Measurements from ENCODE around the gene UBALD2.
"Not testable (repeated sequence)": the region's sequence is repeated elsewhere in the genome, so short reads cannot be mapped to it uniquely, and the experiment has no call there.

The UBALD2 gene

DNA sequence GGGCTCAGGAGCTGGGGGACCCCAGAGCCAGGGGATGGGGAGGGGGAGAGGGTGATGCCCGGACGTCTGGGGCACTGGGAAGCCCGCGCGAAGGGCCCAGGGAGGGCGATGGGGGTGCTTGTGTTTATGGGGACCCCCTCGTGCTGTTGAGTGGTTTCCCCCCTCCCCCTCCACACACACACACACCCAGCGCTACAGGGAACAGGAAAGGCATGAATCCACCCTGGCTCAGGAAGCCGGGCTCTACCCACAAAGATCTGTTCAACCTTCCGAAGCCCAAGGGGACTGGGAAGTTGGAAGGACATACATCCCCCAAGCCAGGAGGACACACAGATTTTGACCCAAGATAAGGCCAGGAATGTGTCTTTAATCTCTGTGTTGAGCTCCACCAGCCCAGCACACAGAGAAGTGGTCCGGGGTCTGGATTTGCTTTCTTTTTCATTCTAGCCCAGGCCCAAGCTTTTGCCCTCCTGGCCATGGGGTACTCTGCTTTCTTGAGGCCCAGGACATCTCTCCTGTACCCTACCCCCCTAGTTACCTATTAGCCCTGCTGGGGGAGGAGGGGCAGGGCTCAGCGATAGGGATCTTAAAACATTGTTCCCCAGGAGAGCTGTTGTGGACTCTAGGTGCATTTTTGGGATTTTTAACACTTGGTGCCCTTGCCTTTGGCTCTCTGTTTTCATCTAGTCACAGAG lies 1.2 kb downstream of the UBALD2 start:
- no peak for DNase-seq

DNA sequence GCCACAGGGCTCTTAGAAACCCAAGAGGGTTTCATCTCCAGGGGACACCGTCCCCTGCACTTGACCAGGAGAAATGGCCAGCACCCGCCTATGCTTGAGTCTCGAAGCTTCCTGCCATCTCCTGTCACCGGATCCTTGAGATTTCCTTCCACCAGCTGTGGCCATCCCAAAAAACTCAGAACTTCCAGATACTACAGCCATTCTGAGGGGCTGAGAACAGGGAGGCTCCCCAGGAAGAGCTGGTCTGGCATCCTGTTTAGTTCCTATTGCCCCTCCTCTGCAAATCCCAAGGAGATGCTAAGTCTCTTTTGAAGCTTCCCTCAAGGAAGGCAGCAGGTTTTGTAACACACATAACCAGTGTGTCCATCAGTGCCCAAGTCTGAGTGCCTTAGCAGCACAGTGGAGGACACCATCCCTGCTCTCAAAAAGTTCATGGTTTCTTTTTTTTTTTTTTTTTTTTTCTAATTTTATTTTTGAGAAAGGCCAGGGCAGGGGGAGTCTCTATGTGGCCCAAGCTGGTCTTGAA lies 2.0 kb downstream of the UBALD2 start:
- no peak for DNase-seq

DNA sequence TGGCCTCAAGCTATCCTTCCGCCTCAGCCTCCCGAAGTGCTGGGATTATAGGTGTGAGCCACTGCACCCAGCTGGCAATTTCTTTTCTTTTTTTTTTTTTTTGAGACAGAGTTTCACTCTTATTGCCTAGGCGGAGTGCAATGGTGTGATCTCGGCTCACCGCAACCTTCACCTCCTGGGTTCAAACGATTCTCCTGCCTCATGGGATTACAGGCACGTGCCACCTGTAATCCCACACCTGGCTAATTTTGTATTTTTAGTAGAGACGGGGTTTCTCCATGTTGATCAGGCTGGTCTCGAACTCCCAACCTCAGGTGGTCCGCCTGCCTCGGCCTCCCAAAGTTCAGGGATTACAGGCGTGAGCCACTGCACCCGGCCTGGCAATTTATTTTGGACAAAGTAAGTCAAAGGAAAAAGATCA lies 2.4 kb downstream of the UBALD2 start:
- not testable (repeated sequence) for DNase-seq

DNA sequence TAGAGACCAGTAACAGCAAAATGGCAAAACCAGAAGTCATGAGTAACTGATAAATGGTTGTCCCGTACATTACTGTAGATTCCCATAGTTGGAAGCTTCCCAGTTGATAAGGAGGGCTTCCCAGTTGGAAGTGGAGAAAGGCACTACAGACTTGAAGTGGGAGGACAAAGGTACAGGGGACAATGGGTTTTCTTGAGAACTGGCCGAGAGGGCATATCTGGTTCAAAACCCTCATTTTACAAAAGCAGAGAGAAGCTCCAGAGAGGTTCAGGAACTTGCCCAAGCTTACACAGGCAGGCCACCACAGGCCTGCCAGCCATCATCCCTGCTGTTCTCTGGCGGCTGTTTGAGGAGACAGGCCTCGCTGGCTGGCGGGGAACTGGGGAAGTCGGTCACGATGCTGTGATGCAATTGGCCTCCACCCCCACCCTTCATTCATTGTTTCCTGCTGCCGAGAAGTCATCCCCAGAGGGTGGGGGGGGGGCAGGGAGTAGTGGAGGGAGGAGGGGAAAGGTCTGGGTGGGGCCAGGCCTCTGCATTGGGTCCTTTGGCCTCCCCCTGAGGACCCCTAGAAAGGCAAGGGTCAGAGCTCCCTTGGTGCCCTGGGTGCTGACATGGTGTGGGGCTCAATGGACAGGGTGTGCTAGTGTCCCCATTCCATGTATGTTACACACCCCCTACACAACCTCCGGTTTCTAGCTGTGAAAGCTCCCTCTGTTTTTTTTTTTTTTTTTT lies 3.0 kb downstream of the UBALD2 start:
- peak; percentile 89 to 93 for DNase-seq

DNA sequence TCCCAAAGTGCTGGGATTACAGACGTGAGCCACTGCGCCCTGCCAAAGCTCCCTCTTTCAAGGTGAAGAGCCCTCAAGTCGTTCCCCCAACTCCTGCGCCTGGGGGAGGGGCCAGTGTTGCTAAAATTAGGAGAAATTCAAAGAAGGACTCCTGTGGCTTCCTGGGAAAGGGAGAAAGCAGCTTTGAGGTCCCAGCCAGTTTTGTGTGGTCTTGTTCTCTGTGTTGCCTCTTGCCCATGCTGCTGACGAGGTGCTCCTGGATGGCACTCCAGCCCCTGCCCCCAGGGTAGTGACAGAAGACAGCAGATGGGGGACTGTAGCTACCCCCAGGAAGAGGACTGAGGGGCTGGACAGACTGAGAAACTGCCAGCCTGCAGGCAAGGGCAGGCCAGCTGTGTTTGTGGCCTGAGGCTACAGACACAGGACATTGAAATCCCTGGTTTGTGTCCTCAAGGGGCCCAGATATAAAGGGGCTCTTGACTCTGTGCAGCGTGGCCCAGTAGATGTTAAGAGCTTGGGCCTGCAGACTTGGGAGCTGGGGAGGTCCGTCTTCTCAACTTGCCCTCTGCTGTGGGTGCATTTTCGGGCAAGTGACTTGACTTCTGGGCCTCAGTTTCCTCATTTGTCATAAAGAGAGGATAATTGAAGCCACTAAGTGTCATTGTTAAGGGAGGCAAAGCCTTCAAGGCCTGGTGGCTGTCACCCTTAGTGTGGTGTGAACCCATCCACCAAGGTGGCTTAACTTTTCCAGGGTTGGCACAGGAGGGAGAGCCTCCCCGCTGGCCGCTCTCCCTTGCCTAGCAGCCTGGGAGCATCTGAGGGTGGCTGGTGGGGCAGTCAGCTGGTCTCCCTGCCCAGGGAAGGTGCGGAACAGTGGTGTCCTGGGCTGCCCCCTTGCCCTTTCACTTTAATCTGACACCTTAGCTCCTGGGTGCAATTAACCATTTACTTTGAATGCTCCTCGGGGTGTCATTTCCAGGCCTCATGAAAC lies 4.1 kb downstream of the UBALD2 start:
- DNase-seq: no peak

DNA sequence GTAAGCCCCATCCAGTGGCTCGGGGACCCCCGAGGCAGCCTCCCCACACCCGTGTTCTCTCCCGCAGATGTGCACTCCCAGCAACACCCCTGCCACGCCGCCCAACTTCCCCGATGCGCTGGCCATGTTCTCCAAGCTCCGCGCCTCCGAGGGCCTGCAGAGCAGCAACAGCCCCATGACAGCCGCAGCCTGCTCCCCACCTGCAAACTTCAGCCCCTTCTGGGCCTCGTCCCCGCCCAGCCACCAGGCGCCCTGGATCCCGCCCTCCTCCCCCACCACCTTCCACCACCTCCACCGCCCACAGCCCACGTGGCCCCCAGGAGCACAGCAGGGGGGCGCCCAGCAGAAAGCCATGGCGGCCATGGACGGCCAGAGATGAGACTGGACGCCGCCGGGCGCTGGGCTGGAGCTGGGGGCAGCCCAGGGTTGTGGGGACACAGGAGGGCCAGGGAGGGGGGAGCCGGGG lies 5.0 kb downstream of the UBALD2 start:
- DNase-seq: no peak

DNA sequence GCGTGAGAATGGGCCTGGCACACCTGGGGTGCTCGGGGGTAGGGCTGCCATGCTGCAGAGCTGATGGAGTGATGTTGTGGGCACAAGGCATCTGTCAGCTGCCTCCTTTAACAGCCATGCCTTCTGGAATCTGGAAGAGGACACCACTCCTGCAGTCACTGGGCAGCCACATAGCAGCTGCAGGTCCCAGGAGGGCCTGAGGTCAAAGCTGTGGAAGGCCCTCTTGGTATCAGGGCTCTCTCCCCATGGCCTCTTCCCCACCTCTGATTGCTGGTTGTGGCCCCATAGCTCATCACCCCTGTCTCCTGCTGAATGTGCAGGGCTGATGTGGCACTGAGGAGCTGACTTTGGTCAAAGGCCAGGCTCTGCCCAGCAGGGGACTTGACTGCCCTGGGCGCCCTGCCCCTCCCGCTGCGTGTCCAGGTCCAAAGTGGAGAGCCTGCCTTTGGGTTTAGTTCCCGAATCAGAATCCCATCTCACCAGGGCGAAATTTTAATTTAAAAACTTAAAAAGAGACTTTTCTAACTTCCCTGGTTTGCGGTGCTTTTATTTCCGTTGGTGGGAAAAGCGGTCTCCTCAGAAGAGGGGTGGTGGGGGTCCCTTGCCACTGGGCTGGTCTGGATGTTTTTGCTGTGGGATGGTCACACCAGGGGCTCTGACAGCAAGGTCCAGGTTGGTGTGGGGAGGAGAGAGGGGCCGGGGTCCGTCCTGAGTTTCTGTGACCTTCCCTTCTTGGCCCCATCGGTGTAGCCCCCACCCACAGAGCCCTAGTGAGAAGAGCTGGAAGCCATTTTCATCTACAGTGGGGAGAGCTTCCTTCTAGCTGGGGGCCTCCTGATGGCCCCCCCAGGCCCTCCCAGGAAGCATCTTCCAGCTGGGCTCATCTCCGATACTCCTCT lies 5.9 kb downstream of the UBALD2 start:
- DNase-seq: no peak

DNA sequence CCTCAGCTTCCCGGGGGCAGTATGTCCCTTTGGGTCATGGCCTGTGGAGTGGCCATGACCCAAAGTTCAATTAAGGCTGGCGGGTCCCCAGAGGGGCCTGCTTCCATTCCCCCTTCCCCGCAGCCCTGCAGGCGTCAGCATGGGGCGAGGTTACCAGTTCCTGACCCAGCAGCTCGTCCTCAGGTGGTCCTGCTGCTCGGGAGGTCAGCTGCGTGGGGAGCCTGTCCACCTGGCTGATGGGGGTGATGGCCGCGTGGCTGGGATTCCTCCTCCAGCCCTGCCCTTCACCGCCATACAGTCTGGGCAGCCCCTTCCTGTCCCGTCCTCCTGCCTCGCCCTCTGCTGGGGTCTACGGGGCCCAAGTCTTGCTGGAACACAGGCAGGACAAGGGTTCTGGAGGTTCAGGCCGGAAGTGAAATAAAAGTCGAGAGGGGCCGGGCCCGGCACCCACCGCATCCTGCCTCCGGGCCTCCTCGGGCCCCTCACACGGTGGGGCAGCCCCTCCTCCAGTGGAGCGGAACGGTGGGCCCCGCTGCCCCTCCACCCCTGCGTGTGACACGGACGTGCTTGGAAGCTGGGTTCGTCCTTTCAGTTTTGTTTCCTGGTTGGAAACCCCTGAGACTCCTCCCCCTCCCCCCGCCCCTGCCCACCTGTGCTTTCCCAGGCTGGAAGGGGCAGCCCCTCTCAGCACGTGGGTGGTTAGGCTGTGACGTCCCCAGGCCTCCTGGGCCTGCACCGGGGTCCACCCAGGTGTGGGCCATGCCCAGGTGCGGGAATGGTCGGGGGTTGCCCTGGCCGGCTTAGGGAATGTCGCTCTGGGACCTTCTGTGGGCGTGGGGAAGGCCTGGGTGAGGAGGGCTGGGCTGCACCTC lies 6.8 kb downstream of the UBALD2 start:
- no peak for DNase-seq

DNA sequence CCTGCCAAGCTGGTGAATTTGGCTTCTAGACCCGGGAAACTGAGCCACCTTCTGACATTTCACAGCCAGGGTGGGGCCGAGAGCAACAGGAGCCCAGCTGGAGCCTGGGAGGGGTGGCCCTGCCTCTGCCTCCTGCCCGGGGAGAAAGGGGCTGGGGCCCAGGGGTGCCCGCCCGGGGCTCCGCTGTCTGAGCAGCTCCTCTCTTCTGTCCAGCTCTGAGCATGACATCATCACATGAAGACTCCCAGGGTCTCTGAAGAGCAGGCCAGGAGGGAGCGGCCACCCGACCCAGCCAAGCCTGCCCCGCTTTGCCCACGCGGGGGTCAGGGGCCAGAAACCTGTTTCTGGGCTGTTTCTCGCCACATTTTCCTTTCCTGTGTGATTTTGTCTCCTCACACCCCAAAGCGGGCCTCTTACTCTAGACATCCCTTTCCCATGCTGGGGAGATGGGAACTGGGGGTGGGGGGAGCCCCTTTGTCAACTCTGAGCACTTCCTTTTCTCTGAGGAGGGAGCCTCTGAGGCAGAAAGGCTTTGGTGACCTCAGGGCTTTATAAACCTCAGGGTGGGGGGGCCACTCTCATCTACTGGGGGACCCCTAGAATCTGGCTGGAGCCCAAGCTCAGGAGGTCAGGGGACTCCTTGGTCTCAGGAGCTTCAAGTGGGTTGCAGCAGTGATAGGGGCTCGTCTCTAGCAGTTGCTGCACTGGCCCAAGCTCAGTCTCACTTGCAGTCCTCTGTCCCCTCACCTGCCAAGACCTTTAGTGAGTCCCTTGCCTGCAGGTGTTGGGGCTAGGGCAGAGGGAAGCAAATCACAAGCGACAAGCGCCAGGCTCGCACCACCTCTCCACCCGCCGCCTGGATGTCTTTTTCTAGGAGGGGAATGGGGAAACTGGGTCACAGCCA lies 7.6 kb downstream of the UBALD2 start:
- DNase-seq: no peak

DNA sequence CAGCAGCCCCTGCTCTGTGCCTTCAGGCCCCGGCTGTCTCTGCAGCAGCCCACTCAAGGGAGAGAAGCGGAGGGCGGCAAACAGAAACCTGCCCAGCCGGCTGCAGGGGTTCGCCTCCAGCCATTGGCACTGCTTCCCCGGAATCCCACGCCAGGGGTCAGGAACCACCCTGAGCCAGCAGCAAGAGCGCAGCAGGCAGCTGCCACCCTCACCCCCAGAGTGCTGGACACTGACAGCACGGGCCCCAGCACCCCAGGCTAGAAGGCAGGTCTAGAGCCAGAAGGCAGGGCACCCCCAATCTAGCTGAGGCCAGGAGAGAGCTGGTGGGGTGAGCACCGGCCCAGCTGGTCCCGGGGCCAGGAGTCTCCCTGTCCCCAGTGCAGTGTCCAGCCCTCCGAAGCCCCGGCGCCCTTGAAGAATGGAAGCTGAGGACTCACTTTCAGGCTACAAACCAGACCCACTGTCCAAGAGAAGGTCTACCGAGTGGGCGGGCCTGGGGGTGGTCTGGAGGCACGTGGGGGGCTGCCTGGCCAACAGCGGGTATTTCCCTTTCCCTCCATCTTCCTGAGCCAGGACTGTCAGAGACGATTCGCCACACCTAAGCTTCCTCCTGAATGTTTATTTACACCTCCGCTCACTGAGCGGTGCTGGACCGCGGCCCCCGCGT lies 8.4 kb downstream of the UBALD2 start:
- no peak for DNase-seq

DNA sequence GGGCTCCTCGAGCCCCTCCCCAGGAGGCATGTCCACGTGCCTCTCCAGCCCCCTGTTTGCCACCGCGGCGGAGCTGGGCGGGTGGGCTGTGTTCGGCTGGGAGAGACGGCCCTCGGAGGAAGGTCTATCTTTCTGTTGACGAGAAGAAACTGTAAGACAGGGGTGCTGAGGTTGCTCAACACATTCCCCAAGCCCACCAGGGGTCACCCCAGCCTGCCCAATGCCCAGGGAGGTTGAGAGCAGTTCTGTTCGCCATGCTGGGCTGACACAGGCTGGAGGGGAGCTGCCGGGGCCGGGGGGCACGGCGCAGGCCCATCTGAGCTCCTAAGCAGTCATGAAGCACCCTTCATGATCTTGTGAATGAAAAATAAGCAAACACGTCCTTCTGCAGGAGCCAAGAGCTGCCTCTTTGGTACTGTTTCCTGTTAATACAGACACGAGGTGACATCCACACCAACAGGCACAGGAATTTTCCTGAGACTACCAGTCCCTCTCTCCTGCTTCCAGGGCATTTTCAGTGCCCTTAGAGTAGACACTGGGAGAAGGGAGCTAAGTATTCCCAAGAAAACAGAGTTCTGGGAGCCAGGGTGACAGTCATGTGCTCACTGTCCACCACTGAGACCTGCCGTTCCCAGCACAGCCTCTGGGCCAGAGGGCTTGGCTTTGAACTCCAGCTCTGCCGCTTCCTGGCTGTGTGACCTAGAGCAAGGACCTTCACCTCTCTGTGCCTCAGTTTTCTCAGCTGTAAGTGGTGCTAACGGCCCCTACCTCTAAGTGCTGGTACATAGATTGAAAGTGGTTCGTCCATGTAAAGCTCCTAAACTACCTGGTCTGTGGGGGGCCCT lies 9.2 kb downstream of the UBALD2 start:
- DNase-seq: no peak

DNA sequence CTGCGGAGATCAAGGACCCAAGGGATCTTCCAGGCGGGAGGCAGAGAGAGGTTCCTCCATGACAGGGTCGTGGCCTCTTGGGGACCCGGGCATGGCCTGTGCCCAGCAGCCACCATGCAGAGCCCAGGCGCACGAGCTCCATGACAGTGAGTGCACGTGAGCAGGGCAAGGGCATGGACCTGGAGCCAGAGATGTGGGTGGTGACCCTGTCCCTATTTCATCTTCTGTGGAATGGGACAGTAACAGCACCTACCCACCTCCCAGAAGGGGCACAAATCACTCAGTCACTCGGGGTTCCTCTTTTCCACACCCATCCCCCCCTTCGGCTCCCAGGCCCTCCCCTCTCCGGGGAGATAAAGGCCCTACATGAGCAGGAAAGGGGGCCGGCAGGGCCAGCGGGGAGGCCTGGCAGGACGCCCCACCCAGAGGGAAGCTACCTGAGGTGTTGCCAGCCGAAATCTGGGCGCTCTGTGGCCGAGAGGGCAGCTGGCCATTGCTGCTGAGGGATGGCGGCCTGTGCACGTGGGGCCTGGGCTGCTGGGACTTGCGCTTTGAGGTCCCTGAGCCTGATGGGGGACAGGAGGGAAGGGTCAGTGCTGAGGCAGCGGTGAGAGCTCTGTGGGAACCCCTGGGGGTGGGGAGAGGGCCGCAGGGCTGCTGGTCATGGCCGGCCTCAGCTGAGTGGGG lies 10.4 kb downstream of the UBALD2 start:
- no peak for DNase-seq

DNA sequence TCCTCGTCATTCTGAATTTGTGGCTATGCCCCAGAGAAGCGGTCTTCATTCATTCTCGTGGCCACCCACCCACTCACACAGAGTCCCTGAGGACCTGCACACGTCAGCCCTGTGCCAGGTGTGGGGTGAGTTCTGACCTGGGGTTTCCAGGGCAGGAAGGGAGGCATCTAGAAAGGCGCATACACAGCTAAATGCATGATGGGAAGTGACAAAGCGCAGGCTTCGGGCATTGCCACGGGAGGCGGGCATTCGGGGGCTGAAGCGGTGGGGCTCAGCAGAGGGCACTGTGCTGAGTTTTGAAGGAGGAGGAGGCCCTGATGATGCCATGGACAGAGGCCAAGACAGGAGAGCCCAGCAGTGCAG lies 10.9 kb downstream of the UBALD2 start:
- DNase-seq: no peak

DNA sequence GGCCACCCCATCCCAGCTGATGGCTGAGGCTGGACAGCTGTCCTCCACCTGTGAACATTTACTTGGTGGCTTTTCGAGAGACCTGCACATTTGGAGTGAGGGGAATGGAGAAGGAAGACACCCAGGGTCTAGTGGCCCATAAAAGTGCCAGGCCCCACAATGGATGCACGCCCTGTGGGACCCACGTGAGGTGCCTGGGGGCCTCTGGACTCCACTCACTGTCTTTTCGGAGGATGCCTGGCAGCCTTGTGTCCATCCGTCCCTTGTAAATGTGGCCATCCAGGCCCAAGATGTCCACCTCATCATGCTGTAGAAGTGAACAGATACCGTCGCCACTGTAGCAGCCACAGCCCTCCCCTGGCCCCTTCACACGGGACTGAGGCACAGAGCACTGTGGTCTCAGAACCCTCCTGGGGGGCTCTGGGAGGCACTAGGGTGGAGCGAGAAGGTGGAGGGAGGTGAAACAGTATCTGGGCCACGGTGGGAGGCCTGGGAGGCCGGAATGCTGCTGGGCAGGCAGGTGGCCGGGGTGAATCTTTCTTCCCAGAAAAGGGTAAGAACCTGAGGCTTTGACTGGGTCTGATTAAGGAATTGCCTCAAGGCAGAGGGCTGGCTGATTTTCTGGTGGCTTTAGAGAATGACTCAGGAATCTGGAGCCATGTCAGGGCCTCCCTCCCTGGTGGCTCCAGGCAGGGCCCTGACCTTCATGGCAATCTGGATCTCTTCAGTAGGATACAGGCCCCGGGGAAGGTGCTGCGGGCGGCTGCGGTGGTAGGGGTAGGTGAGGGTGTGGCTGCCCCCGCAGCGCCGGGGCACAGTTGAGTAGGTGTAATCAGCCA lies 11.5 kb downstream of the UBALD2 start:
- DNase-seq: peak; percentile 10 to 19

DNA sequence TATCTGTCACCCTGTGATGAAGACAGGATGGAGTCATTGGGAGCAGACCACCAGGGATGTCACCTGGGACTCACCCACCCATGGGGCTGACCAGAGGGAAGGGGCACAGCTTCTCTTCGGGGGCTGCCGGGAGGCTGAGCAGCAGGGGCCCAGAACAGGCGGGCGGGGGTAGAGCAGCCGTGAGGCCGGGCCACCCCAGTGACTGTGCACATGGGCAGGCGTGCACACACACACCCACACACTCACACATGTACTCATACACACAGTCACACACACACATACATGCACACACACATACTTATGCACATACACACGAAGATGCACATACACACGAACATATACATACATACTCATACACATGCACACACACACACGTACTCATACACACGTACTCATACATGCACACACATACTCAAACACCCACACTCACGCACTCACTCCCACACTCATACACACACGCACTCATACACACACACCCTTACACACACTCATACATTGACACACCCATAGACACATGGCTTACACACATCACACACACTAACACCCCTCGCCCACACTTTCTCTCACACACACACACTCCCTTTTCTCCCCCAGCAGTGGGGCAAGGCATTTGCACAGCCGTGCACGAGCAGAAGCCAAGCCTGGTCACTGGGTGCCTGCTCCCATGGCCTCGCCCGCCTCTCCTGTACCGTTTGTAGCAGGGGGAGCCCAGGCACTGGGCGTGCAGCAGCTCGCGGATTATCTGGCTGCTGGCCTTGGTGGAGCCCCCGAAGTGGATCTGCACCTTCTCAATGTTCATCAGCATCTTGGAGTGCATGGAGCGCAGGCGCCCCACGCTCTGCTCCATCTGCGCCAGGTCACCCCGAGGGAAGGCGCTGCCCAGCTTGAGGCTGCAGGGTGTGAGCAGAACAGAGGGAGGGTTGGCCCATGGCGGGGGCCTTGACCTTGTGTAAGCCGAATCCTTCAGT lies 12.4 kb downstream of the UBALD2 start:
- DNase-seq: no peak

All from AML-193 (cell line).